NCI-H1694 (cell line): ENCODE measurements around the gene AIPL1.

Experiments used
- DNase-seq: peaks from one replicate; lab custom pipeline; 2025; lab: John Stamatoyannopoulos, UW

Gene AIPL1

DNA sequence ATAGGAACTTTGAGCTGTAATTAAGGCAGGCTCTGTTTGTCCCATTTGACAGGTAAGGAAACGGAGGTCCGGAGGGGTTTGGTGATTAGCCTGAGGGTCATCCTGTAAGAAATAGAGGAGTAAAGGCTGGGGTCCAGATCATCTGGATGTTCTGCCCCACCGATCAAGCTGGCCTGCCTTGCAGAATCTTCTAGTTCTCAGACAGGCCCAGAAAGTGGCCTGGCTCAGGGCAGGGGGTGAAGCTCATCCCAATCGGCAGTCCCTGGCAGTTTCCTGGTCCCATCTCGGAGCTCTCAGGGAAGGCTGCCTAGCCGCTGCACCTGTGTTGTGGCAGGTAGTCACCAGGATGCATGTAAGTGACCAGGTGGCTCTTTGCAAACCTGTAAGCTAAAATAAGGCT lies 13.6 kb upstream of the AIPL1 start:
- no peak for DNase-seq

DNA sequence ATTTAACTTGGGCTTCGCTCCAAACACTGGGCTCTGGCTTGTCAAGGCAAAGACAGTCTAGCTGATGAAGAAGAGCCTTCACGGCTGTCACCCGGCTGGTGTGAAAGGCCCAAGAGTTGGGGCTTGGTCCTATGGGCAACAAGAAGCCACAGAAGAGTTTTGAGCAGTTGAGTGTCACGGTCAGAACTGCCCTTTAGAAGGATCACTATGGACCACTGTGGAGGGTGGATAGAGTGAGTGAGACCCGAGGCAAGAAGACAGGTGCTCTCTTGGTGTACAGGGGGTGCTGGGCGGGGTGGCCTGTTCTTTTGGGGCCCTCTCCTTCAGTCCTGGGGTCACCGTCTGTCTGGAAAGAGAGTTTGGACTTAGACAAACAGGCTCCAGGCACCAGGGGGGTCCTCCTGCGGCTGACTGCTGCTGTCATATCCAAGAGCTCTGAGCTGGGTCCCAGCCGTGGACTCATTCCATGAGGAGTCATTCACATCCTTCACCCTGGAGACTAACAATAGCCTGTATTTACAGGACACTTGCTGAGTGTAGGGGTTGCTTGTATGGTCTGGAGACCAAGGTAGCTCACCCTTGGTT lies 11.7 kb upstream of the AIPL1 start:
- DNase-seq, result no peak

DNA sequence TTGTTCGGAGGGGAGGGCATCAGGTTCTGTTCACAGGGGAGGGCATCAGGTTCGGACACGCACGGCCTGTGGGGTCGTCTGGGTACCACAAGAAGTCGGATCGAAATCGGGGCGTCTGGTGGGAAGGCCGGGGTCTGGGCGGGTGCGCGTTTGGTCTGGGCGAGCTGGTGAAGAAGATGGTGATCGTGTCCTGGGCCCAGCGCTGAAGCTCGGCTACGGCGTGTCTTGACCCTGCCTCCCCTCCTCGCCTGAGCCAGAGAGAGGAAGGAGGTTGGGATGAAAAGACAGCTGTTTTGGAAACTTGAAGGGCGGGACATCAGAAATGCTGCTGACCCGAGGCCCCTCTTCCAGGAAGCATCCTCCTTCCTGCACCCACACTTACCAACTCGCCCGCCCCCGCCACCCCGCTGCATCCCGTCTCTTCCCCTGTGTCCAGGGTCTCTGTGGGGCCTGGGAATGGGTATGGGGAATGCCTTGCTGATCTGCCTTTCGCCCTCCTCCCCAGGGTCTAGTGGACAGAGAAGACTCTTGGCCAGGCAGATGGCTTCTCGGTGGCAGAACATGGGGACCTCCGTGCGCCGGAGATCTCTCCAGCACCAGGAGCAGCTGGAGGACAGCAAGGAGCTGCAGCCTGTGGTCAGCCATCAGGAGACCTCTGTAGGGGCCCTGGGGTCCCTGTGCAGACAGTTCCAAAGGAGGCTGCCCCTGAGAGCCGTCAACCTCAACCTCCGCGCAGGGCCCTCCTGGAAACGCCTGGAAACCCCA lies 9.8 kb upstream of the AIPL1 start:
- DNase-seq, result no peak

DNA sequence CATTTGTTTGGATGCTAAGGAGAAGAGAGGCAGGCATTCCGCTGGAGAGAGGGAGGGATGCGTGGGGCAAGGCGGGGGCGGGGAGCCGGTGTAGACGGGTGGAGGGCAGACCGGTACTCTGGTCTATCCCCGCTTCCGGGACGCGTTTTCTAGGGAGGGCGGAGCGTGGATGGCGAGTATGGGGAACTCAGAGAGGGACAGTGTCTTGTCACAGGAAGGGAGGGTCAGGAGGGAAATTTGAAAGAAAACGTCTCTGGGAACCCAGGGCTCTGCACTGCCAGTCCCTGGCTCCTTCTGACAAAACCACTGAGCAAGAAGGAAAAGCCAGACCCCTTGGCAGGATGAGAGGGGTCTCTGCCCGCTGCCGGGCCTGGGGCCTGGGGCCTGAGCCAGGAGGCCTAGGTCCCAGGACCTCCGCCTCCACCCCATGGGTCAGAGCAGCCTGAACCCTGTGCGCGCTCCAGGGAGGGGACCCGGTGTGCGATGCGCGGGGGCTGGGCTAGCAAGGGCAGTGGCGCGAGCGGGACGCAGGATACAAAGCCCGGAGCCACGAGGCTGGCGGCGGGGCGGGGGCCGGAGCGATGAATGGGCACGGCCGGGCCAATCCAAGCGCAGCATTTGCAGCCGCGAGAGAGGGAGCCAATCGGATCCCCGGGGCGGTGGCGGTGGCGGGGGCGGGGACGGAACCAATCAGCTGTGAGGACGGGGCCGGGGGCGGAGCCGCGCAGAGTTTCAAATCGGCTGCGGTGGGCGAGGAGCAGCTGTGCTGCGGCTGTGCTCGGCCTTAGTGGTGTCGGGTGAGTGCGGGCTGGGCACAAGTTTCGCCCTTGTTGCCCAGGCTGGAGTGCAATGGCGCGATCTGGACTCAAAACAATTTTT lies 9.0 kb upstream of the AIPL1 start, which contains the start of gene PIMREG:
PIMREG (plus strand) TSS at position 764 of the 879 bp plus-strand sequence. CDS start 656 bp downstream, outside the sequence.
- DNase-seq, result peak; percentile 95

DNA sequence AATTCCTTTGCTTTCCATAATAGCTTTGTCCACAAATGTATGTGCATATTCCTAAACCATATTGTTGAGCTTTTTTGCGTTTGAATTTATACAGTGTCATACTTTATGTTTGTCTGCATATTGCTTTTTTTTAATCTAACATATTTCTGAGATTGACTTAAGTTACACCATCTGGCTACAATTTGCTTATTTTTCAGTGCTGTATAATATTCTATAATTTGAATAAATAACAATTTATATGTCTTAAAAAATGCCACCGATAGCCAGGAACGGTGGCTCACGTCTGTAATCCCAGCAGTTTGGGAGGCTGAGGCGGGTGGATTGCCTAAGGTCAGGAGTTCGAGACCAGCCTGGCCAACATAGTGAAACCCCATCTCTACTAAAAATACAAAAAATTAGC lies 7.9 kb upstream of the AIPL1 start:
- DNase-seq, result no peak

DNA sequence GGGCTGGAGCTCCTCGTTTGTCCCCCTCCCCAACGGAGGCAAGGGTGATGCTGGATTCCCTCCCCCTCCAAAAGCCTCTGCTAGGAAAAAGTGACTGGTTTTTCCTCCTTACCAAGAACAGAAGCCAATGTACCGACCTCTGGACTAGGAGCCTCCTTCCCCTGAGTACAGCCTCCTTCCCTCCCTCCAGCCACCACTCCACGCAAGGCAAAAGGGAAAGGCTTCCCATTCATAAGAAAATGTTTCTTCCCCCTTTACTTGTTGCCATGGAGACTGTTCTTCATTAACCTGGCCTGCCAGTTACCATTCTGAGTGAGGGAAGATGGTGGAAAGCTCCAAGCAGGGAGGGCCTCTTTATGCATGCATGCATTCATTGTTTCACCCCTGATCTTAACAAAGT lies 5.0 kb upstream of the AIPL1 start:
- DNase-seq, result no peak

DNA sequence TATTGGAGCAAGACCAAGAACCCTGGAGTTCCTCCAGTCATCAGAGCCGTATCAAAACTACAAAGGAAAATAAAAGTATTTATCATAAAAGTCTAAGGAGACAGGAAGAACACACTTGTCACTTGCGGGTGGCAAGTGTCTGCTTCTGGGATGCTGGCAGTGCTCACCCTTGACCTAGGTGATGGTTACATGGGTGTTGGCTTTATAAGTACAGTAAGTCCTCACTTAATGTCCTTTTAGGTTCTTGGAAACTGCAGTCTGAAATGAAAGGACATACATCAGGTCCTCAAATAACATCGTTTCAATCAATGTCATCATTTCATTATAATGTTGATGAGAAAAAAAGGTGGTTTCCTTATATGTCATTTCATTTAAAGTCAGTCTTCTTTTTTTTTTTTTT lies 3.0 kb upstream of the AIPL1 start:
- DNase-seq, result no peak

DNA sequence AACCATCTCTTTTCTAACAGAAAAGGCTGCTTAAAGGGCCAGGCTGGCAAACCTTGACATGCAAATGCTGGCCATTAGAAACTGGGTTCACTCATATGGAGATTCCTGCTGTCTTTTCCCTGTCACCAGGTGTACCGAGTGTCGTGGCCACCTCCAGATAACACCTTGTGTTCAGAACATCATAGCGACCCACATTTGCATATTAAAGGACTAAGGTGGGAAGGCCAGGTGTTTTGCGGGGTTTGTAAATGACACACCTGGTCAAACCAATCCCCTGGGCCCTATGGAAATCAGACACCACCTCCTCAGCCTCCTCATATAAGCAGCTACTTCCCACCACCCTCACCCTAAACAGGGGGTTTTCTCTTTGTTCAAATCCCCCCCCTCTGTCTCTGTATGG lies 2.5 kb upstream of the AIPL1 start:
- no peak for DNase-seq

DNA sequence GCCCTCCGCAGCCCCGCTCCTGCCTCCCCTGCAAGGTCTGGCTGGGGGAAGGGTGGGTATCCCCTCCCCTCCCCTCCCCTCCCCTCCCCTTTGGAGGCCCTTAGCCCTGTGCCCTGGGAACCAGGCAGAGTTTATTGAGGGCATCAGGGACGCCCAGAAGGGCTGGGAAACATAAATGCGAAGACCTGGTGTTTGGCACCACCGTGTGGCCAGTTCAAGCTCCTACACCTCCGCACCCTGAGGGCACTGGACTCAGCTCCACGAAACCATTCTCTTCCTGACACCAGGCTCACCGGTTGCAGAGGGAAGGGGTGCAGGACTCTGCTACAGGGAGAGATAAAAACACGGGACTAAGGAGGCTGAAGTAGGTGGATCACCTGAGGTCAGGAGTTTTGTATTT lies 1.0 kb upstream of the AIPL1 start:
- peak; percentile 46 for DNase-seq

DNA sequence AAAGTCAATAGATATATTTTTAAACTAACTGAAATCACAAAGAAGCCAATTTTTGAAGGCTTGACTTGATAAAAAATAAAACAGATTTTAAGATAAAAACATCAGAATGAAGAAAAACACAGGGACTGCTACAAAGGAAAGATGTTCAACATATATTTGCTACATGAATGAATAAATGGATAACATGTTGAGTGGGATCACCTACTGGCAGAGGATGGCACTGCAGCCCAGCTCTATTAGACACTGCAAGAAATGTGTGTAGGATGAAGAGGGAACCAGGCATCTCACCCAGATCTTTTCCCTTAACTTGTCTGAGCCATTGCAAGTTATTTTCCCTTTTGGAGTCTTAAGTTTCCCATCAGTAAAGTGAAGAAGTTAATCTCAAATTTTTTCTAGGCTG lies 4.2 kb downstream of the AIPL1 start:
- peak; percentile 4 for DNase-seq

DNA sequence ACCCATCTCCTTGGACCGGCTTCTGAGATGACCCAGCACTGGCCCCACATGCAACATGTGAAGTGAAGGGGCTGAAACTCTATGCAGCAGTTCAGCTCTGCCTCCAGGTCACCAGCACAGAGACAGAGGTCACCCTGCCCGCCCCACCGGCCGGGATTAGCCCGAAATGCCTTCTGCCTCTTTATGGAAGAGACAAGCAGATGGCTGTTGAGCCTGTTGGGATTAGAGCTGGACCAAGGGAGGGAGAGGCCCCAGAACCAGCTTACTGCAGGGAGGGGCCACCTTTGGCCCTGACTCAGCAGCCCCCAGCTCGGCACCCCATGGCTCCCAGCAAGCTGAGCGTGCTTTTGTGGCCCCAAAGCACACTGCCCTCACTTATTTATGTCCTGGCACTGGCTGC lies 5.7 kb downstream of the AIPL1 start:
- DNase-seq, result no peak

DNA sequence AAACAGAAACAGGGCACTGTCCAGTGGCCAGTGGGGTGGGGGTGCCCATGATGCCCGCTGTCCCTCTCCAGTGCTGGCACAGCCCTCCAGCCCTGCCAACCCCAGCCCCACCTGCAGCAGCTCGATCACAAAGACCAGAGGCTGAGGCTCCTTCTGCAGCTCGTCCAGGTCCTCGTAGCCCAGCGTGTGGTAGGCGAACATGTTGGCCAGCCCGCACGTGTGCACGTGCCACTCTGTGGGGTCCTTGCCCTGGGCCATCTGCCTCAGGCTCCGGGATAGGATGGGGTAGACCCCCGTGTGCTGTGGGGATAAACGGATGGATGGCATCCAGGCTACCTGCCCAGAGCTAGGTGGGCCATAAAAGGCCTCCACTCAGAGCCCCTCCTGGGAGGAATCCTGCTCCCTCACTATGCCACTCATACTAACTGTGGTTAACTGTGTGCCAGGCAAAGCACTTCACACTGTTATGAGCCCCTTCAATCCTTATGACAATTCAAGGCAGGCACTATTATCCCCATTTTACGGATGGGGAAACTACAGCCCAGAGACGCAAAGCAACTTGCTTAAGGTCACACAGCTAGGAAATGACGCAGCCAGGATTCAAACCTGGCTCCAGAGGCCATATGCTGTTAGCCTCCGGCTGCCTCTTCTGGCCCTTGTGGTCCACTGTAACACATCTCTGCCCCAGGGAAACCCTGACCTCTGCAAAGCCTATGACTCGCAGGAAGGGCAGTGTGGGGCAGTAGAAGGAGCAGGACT lies 6.5 kb downstream of the AIPL1 start:
- DNase-seq, result no peak

DNA sequence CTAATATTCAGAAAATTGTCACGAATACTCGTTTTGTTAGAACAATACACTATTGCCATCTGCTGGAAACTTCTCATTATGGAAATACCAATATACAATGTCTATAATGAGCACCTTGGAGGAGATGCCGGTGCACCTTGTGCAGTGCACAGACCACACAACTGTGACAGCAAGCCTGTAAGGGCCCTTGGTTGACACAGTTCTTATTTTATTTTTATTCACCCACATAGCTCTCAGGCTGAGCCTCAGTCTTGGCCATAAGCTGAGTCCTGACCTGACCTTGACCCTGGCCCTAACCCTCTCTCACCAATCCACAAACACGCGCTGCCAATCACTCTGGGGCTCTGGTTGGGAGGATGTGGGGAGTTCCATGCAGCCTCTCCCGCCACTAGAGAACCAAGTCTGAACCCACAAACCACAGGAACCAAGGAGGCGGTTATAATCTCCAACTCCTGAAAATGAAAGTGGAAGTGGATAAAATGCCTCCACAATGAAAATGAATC lies 7.6 kb downstream of the AIPL1 start:
- DNase-seq, result peak; percentile 4

DNA sequence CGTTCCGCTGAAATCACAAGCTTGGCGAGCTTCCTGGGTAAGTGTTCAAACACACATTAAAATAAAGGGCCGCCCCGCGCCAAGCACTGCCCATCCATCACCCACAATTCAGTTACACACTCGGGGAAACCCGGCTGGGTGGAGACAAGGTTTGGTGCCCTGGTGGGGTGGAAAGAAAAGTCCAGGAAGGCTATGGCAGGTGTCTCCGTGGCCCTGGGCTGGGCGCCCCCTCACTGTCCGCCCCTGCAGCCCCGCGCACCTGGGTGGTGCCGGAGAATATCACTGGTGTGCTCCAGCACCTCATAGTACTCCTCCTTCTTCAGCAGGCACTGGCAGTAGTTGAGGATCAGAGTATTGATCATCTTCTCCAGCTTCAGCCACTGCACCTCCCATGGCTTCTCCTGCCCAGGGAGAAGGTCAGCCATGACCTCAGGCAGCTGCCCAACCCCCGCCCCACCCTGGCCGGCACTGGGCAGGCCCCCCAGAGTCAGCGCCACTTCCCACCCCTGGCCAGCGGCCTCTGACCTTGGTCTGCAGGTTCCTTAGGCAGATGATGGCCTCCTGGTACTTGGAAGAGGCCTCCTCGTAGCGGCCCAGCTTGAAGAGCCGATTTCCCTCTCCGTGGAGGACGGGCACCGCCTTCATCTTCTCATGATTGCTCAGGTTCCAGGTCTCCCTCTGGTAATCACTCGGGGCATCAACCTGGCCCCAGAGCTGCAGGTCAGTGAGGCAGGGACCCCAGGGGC lies 8.4 kb downstream of the AIPL1 start:
- no peak for DNase-seq

DNA sequence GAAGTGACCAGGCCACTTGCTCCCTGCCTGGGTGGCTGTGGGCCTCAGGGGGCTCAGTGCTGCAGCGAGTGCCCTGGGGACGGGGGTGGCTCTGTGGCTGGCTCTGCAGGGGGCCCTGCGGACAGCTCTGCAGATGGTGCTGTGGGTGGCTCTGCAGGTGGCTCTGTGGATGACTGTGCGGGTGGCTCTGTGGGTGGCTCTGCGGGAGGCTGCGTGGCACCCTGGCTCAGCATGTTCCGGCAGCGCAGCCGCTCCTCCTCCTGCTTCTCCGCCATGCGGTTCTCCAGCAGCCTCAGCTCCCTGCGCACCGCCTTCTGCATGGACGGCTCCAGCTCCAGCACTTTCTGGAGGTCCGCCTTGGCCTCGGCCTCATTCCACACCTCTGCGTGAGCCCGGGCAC lies 9.5 kb downstream of the AIPL1 start:
- DNase-seq, result no peak

DNA sequence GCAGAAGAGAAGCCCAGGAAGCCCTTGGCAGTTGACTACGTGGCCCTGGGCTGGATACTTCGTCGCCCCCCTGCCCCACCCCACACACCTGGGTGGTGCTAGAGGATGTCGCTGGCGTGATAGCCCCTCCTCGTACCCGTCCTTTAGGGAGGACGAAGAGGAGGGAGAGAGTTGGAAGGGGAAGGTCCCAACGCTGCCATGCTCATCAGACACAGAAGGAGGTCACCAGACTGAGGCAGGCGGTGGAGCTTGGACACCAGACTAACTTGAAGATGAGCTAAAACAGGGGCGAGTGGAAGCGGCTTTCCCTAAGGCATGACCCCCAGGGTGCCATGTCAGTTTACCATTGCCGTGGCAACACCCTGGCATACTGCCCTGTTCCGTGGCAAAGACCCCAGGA lies 11.0 kb downstream of the AIPL1 start:
- DNase-seq, result no peak

DNA sequence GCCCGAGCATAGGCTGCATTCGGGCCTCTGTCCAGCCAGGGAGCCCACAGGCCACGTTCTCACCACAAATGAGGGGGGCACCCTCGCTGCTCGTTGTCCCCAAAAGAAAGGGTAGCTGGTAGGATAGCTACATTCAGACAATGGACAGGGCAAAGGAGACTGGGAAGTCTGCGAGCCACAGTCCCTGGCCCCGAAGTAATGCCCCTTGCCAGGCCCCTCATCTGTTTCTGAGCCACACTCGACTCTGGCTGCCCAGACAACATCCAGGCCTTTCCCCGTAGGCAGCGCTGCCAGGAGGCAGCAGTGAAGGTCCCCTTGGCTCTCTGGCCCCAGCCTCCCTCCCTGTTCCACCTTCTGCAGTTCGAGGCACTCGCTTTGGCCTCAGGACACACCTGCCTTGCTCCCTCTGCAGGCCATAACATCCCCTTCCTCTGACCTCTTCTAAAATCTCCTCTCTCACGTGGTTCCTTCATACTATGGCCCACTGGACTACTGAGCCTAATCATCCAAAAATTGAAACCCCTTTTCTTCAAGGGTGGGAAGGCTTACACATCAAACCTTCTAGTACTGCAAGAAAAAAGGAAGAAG lies 12.2 kb downstream of the AIPL1 start:
- no peak for DNase-seq

DNA sequence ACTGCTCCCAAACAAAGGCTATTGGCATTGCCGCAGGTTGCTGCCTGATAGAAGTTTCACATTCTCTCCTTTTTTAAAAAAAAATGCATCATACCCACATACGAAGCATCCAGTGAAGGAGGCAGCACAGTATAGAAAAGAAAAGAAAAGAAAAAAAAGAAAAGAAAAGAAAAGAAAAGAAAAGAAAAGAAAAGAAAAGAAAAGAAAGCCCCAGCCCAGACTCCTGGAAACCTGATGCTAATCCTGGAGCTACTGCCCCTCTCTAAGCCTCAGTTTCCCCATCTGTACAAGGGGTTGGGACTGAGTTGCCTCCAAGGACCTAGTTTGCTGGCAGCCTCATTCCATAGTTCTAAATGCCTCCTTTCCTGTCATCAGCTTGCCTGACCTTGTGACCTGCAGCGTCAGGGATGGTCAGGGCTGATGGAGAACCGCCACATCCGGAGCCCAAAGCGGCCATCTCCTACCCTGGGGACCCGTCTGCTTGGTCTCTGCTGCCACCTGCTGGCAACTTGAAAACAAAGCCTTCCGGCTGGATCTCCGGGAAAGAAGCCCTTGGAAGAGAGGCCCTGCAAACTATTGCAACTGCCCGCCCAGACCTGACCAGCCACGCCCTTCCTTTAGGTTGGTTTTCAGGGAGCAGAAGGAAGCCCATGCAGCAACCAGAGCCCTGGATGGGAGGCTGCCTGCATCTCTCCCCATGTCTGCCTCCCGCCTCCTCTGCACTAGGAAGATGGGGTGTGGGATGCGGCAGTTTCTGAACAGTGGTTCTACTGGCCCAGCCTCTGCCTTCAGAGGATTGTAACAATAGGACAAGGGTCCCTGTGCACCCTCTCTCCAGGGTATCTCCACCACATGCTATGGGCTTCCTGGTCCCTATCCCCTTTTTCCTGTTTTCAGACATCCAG lies 13.0 kb downstream of the AIPL1 start:
- DNase-seq, result peak; percentile 59

DNA sequence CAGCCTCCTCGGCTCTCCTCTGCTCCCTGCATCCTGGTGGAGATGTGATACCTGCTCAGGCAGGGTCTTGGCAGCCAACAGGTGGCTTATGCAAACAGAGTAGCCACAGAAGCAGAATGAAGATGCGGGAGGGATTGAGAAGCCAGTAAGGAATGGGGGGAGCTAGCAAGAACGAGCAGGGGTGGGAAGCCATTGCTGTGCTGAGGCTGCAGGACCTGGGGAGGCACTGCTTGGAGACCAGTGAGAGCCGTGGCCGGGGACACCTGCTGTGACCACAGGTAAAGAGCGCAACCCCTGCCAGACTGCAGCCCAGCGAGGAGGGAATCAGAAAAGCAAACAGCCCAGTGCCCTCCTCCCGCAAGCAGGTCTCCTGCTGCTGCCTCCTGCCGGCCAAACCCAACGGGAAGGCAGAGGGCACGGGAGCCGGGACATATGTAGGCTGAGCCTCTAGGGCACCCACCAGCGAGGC lies 14.7 kb downstream of the AIPL1 start:
- peak; percentile 3 for DNase-seq

DNA sequence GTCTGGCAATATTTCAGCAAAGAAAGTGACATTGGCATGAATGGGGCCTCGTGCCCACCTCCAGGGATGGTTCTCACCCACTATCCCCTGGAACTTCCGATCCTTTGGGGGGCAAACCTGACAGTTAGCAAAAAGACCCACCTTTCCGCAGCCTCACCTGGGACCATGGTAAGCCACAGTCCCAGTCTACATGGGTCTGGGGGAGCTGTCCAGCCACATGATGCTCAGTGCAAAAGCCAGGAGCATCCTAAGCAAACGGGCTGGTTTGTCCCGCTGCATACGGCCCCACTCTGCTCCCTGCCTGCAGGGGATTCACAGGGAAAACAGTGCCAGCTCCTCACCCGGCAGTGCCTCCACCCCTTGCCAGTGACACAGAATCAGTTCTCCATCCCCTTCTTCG lies 19.3 kb downstream of the AIPL1 start:
- no peak for DNase-seq
